CD4-positive, alpha-beta T cell treated with Interferon gamma for 1 hour (primary cell): ENCODE results near the gene DCTN3.
"Not testable (repeated sequence)": the region's sequence is repeated elsewhere in the genome, so short reads cannot be mapped to it uniquely, and the experiment has no call there.

Source experiments
- DNase-seq: peaks from one replicate; pipeline ENCODE4 v3.0.0-alpha.2; 2020

The DCTN3 gene

DNA sequence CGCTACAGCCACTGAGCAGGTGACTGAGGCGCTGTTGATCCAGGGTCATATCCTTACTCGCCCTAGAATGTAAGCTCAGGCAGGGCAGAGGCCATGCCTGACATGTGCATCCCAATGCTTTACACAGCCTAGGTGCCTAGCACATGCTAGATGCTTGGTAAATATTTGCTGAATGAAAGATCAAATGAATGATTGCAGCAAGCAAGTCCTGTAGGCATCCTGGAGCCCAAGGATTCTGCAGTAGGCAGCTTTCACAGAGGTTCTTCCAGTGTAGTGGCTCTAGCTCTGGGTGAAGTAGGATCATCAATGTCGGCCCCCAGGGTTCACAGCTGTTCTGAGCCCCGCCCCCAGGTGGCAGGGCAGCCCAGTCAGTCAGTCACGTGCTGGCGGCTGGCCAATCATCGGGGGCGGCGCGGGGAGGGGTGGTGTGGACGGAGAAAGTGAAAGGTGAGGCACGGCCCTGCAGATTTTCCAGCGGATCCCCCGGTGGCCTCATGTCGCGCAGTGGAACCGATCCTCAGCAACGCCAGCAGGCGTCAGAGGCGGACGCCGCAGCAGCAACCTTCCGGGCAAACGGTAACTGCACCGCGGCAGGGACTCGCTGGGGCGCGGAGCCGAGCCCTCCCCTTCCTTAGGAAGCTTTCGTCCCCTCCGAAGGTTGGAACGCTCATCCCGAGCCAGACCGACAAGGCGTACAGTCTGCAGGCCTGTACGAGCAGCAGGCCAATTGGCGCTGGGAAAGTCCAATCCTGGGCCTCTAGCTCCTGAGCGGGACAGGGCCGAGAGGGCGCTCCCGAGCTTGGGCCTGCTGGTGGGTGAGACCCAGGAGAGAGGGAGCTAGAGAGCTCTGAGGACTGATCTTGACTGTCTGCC, 26.2 kb upstream of the DCTN3 start, which contains the start of gene GALT:
Gene GALT, plus strand, starts transcription at position 465 of the 873 bp plus-strand sequence. Its CDS starts 30 bp downstream, at position 495.
- peak; percentile 91 for DNase-seq

DNA sequence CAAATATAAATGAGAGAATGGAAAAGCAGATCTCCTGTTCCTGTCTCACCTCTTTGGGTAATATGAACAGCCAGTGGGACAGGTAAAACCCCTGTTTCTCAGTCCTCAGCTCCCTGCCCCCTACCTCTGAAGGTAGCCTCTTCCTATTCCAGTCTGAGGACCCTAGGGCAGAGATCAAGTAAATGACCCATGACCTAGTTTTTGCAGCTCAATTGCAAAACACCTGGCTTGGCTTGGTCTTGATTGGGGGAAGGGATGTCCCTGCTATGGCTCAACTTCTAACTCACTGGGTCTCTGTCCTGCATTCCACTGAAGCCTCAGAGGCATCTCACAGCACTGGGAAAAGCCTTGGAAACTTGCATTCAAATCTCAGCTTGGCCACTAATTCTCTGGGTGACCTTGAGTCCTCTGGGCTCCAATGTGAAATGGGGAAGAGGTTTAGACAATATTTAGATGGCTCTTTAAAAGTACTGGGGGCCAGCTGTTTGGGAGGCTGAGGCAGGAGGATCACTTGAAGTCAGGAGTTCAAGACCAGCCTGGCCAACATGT, 24.5 kb upstream of the DCTN3 start:
- DNase-seq = no peak

DNA sequence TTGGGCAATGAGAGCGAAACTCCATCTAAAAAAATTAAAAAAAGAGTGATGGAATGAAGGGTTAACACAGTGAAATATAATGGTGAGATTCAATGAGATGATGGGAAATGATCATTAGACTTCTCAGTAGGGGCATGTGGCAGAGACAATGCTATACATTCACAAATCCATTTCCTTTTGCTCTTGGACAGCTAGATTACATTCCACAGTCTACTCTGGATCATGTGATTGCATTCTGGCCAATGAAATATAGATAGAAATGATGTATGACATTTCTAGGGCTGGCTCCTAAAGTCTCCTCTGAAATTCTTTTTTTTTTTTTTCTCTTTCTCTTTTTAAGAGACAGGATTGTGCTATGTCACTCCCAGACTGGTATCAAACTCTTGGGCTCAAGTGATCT, 22.4 kb upstream of the DCTN3 start:
- no peak for DNase-seq

DNA sequence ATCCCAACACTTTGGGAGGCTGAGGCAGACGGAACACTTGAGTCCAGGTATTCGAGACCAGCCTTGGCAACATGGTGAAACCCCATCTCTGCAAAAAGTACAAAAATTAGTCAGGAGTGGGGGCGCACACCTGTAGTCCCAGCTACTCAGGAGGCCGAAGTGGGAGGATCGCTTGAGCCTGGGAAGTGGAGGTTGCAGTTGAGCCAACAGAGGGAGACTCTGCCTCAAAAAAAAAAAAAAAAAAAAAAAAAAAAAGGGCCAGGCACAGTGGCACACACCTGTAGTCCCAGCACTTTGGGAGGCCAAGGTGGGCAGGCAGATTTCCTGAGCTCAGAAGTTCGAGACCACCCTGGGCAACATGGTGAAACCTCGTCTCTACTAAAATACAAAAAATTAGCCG, 19.0 kb upstream of the DCTN3 start:
- DNase-seq = not testable (repeated sequence)

DNA sequence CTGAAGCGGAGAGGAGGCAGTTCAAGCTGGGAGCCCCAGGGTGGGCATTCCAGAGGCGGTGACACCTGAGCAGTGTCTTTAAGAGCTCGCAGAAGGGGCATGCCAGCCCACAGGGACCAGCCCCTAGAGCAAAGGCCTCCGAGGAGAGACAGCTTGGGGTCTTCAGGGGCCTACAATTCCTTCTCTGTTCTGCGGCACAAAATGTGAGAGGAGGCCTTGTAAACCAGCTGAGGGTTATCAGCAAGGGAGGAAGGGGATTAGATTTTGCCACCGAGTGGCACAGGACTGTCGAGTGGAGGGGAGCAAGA, 17.8 kb upstream of the DCTN3 start:
- no peak for DNase-seq

DNA sequence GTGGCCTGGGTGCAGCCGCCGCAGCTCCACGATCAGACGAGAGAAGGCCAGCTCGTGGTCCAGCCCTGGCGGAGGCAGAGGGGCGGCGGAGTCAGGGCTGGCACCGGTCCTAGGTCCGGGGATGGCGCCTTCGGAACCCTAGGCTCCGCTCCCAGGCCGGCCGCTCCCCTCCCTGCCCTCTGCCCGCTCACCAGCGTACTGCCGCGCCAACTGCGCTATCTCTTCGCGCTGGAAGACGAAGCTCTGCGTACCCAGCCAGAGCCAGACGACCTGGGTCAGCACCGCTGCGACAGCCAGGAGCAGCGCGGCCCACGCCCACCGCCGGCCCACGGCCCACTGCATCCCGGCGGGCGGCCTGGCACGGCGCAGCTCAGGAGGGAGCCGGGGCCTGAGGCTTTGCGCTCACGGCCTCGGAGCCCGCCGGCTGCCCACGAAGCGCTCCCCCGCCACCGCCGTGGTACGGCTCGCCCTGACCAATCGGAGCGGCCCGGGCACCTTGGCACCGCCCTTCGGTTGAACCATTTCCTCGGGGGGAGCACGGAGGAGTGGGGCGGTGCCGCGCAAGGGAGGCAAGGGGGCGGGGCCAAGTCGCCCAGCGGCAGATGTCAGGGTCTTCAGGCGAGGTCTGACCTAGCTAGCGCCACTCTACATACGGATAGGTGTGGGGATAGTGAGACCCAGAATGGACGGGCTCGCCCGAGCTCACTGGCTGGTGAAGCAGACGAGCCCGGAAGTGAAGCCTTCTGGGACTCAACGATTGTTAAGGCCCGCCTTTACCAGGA, 17.3 kb upstream of the DCTN3 start, which contains the start of gene SIGMAR1:
Gene SIGMAR1, minus strand, starts transcription at position 432 of the 782 bp plus-strand sequence. Its CDS starts 90 bp downstream, at position 342.
- DNase-seq = peak; percentile 89

DNA sequence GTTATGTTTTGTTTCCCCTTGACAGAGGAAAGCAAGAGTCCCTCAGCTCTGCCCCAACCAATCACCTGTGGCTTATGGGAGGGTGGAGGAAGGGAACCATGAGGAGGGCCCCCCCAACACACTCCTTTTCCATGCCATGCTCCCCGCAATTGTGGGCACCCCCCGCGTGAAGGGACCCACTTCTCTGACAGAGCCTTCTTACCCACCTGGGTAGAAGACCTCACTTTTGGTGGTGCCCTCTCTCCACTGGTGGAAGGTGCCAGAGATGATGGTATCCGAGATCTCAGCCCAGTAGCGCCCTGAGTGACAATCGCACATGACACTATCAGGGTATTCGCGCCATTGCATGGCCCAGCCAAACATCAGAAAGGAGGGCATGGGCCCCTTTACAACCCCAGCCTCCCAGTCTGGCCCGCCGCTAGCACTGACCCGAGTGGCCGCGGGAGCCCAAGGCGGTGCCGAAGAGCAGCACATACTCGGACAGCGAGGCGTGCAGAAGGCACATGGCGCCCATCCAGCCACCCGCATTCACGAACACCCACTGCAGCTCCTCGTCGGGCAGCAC, 16.6 kb upstream of the DCTN3 start:
- DNase-seq = no peak

- DNase-seq = no peak
These were observed 15.3 kb upstream of the DCTN3 start for GRCh38 chr9:34635556-34635955.

GRCh38 chr9:34634551-34635248, 14.4 kb upstream of the DCTN3 start:
- no peak for DNase-seq

- peak; percentile 74 for DNase-seq
These were observed 13.7 kb upstream of the DCTN3 start for GRCh38 chr9:34633851-34634550.

GRCh38 chr9:34633166-34633565, 12.9 kb upstream of the DCTN3 start:
- no peak for DNase-seq

DNA sequence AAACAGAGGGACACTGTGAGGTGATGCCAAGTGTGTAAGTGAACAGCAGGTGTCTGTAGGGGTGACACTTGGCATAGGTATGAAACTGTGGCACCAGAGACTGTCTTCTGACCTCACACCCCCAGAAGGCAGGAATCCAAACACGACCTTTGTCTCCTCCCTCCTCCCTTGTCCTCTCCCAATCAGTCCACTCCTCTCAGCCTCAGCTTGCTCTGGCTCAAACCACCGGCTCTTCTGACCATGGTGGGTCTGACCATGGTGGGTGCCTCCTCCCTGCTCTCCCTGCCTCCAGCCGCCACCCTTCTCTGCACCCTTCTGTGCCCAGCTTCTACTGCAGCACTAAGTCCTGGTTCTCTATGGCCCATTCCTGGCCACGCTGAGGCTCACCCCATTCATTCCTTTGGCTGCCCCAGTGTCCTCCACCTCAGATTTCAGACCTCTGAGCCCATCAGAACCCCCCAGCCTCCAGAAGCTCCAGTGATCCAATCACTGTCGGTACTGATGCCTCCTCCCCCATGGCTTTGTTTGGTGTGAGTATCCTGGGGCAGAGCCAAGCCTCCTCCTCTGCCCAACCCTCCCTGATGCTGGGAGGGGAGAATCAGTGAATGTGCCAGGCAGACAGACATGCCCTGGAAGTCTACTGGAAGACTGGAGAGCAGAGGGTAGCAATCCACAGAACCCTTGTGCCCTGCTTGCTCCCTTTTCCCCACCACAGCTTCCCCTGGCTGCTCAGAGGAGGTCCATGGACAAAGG, 10.3 kb upstream of the DCTN3 start:
- no peak for DNase-seq

GRCh38 chr9:34629491-34629808, 9.2 kb upstream of the DCTN3 start:
- no peak for DNase-seq

DNA sequence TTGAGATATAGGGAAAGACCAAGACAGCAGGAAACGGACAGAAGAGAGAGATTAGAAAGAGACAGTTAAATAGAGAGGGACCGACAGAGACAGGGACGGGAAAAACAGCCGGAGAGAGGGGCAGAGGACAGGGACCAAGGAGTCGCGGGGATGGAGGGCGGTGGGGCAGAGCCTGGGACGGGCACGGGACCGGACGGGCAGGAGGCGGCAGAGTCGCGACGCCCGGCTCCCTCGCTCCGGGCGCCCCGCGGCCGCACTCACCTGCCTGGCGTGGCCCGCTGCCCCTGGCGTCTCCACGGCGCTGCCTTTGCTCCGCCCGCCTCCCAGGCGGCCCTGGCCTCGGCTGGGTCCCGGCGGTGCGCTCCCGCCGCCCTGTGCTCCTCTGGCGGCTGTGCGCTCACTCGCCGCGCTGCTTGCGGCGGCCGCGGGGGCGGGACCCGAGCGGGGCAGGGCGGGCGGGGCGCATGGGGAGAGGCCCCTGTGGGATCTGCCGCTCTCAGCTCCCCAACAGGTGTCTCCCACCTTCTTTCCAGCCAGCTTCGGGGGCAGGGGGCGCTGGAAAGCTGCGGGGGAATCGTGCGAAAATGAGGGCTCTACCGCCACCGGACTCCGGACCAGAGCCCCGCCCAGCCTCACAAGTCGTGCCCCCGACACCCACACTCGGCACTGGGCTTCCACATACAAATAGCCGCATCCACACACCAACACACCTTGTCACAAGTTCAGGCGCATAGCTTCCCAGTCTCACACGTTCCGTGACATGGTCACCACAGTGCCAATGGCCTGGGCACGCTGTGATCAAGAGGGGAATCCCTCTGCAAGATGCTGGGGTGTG, 8.6 kb upstream of the DCTN3 start, which contains the start of gene ARID3C:
Gene ARID3C, minus strand, starts transcription at position 411 of the 835 bp plus-strand sequence. CDS start 1,052 bp downstream, outside the sequence.
- DNase-seq = peak; percentile 19

DNA sequence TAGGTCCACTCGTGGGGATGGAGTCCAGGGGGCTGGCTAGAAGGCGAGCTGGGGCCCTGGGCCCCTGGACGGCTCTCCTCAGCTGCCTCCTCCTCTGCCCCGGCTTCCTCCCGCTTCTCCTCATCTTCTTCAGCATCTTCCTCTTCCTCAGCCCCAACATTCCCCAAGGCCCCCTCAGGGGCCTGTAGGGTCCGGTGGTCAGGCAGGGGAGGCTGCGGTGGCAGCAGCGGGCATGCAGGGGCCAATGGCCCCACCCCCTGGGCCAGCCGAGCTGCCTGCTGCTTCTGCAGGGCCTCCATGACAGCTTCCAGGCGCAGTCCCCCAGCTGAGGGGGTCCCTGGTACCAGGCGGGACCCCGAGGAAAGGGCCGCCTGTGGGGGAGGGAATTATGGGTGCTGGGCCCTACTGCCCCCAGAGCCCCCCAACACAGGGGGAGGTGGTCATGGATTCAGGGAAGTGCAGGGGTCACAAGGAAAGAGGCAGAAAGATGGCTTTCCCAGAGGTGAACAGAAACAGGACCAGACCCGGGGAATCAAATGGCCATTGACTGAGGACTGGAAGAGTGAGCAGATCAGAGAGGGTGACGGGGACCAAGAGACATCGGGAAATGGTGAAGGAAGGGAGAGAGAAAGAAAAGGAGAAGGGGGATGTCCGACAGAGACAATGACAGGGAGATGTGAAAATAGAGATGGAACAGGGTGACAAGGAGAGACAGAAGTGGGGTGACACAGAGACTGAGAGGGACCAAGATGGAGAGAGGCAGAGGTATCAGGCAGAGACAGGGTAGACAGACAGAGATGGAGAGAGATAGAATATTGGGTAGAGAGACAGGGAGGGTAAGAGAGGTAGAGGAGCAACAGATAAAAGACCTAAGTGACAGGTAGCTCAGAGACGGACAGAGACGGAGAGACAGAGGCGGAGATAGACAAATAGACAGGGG, 7.7 kb upstream of the DCTN3 start:
- no peak for DNase-seq

- no peak for DNase-seq
These were observed 4.8 kb upstream of the DCTN3 start for GRCh38 chr9:34625186-34625486.

DNA sequence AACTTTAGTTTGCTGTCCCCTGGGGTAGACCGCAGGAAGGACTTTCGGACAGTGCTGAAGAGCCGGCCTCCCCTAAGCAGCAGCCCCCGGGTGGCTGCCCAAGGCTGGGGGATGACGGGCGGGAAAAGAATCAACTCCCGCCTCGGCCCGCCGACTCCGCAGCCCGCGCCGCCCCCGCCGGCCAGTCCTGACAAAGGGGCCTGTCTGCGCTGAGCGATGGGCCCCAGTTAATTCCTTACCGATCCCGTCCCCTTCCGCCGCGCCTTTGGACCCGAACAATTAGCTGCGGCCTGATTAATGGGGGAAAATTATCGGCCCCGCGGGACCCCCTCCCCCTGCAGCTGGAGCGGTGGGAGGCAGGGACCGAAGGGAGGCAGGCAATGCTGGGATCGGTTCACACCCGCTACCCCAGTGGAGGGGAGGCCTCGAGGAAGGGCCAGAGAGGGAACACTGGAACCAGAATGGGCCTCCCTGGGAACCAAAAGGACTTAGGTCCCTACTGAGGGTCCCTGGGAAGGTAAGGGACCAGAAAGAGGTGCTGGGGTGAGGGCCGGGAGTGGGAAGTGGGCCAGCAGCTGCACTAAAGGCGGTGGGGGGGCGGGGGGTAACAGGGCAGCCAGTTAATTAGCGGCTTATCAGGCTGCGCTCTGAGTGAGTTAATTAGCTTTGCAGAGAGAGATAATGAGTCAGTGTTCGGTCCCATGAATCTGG, 4.3 kb upstream of the DCTN3 start:
- DNase-seq = no peak

DNA sequence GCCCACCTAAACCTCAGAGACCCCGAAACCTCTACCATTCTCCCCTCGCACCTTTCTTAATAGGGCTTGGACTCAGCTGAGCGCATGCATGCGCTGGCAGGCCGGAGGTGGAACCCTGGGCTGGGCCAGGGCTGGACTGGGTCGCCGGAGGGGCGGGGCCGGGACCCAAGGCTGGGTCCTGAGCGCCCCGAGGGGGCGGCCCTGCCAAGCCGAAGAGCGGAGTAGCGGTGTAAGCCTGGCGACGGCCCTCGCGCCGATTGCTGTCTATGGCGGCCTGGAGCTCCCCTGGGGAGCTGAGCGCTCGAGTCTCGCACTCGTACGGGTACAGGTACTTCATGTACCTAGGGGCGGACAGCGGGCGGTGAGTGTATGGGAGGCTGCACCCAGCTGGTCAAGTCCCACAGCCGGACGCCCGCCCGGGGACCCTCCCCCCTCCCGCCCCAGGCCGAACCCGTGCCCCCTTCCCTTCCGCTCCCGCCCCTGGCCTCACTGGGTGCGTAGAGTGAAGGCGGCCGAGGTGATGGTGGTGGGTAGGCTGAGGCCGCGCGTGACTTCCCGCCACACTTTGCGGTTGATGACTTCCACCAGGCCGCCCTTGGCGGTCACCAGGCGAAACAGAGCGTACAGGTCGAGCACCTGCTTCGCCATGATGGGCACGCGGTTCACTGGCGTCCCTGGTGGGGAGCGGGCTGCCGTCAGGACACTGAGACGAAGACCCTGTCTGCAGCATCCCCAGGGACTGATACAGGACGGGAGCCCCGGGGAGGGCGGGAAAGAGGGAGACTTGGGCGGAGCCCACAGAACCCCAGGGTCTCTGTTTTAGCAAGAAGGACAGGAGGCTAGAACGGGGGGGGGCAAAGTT, 3.3 kb upstream of the DCTN3 start:
- peak; percentile 7 for DNase-seq
